Testis (tissue), 3 donors: ENCODE measurements around the gene FAM120AOS. TPM values are rescaled to one million over a fixed set of nuclear protein-coding genes. Genes with fewer than 3 reads are reported as not detected.
"Not testable (repeated sequence)": the region's sequence is repeated elsewhere in the genome, so short reads cannot be mapped to it uniquely, and the experiment has no call there.

Experiments
- DNase-seq: peaks from one replicate; pipeline ENCODE4 v3.0.0-alpha.2; 2019
- H3K27ac ChIP-seq, 2 donors: fragments of 200-600 bp; sonication (generic); one replicate each; pipeline ENCODE4 v1.5.1; 2019
- H3K27me3 ChIP-seq: fragments of 200-600 bp; sonication (generic); one replicate; pipeline ENCODE4 v1.5.1; 2019
- H3K36me3 ChIP-seq: fragments of 200-600 bp; sonication (generic); one replicate; pipeline ENCODE4 v1.5.1; 2017; ENCODE audit warnings: low read depth; ENCODE audit errors: missing control alignments
- H3K4me1 ChIP-seq: fragments of 200-600 bp; sonication (generic); one replicate; pipeline ENCODE4 v1.5.1; 2019
- H3K4me3 ChIP-seq, 2 donors: fragments of 200-600 bp; sonication (generic); one replicate each; pipeline ENCODE4 v1.5.1; 2017 to 2019
- H3K9me3 ChIP-seq: fragments of 200-600 bp; sonication (generic); one replicate; pipeline ENCODE4 v1.5.1; 2017
- POLR2A ChIP-seq: fragments of 450-650 bp; IDR thresholded peaks from one replicate; pipeline ENCODE4 v1.6.1; 2017; ENCODE audit warnings: antibody characterized with exemption, mild to moderate bottlenecking, moderate library complexity
- WGBS, 2 donors: methylation state at CpG; one replicate each; pipeline ENCODE4 v1.1.5; 2018; 5-methylcytosine and 5-hydroxymethylcytosine counted together
- intact Hi-C: fragments of 100-400 bp; cut with DNase I; formaldehyde crosslinking; loops from one replicate; pipeline ENCODE4 v1.15.1; 2023; ENCODE audit warnings: low total_unique reads
- polyA plus RNA-seq: library from polyadenylated mRNA; stranded (reverse); fragments of 350-450 nt; fragmentation: Illumina TruSeq; extraction: RNeasy Lipid Tissue Mini Kit (QIAGEN cat#74804); gene quantifications from one replicate; pipeline ENCODE4 v1.2.3, GENCODE V29; 2014; ENCODE audit warnings: low read depth, low replicate concordance; ENCODE audit not compliant: insufficient read depth
- total RNA-seq, 2 donors: library from RNA; depleted of rRNA; stranded (reverse); fragments of >200 nt; gene quantifications; one replicate each; pipeline ENCODE4 v1.2.3, GENCODE V29; 2016
- TF ChIP-seq, protein P1 (sequence below), 3 experiments: fragments of 450-650 bp in 2 of 3; fragments of 200-600 bp in 1 of 3; sonication (generic) in 1 of 3; IDR thresholded peaks; one replicate each; pipeline ENCODE4 v1.5.1; 2016 to 2019; ENCODE audit warnings: antibody characterized with exemption in 3 of 3, mild to moderate bottlenecking in 2 of 3, moderate library complexity in 1 of 3

FAM120AOS gene
- total and polyA plus RNA-seq, 3 donors from 2014 or later: 34.9 to 62.0 (median 40.9) TPM

DNA sequence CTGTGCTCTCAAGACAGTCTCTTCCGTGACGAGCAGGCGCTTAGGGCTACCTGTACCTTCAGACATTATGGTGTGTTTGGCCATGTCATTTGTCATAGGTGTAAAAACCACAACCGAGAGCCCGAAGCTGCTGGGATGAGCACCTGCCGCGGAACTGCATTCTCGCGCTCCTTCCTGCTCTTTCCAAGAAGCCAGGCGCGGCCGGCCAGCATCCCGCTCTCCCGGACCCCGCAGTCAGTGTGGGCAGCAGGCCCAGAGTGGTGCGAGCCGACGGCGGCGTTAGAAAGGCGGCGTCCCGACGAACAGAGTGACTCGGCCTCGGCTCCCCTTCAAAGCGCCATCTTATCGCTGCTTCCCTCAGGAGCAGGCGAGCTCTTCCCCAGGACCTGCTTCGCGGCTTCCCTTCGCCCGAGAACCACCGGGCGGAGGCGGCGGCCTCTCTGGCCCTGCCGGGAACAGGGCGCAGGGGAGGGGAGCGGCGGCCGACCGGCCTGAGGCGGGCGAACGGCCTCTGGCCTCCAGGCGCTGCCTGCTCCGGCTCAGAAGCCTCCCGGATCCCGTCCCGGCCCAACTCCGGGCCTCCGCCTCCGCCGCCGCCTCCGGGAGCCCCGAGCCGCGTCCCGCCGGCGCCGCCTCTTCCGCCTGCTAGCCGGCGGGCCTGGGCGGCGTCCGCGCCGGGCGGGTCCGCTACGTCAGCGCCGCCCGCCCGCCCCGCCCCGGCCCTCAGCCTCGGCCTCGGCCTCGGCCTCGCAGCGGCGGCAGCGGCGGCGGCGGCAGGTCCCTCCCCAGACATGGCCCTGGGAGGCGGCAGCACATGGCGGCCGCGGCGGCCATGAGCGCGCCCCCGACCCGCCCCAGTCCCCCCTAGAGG lies 2.2 kb downstream of the FAM120AOS start, which contains the start of gene FAM120A:
Gene FAM120A (plus strand): TSS at position 741 of the 871 bp plus-strand sequence. CDS start 231 bp downstream, outside the sequence.
- Histone ChIP-seq H3K9me3 (no peaks in the 10 kb centered on the region), H3K4me3 (peak within 1 kb of the TSS; percentile 78 to 95), H3K36me3 (no peaks in the 10 kb centered on the region), H3K27ac (peak within 1 kb of the TSS; percentile 84 to 94), H3K4me1 (peaks cover 18% of the 10 kb centered on the region), H3K27me3 (no peaks in the 10 kb centered on the region)
- WGBS, 2 donors: 1% methylated on average over 29 to 81 of the region's 100 CpGs
- intact Hi-C loops: loop anchor here (10.0 kb wide), 1 partner anchor 114 kb away; no protein-coding TSS in a partner anchor
- peak; percentile 72 for DNase-seq
- TF ChIP-seq, protein P1, sequence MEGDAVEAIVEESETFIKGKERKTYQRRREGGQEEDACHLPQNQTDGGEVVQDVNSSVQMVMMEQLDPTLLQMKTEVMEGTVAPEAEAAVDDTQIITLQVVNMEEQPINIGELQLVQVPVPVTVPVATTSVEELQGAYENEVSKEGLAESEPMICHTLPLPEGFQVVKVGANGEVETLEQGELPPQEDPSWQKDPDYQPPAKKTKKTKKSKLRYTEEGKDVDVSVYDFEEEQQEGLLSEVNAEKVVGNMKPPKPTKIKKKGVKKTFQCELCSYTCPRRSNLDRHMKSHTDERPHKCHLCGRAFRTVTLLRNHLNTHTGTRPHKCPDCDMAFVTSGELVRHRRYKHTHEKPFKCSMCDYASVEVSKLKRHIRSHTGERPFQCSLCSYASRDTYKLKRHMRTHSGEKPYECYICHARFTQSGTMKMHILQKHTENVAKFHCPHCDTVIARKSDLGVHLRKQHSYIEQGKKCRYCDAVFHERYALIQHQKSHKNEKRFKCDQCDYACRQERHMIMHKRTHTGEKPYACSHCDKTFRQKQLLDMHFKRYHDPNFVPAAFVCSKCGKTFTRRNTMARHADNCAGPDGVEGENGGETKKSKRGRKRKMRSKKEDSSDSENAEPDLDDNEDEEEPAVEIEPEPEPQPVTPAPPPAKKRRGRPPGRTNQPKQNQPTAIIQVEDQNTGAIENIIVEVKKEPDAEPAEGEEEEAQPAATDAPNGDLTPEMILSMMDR (IDR thresholded peaks at IDR 0.05): no peak

GRCh38 chr9:93447655-93448054 lies 5.7 kb downstream of the FAM120AOS start:
- intact Hi-C loops: no loop called here
- Histone ChIP-seq H3K9me3 (no peaks in the 10 kb centered on the region), H3K4me3 (no peak overlapping the region), H3K27ac (no peak overlapping the region), H3K4me1 (peaks cover 8% of the 10 kb centered on the region), H3K36me3 (no peaks in the 10 kb centered on the region), H3K27me3 (no peaks in the 10 kb centered on the region)
- no peak for TF ChIP-seq POLR2A
- TF ChIP-seq, protein P1 (IDR thresholded peaks at IDR 0.05): no peak
- 93 to 96% methylated on average over 4 of the region's 4 CpGs for WGBS, 2 donors
- no peak for DNase-seq

DNA sequence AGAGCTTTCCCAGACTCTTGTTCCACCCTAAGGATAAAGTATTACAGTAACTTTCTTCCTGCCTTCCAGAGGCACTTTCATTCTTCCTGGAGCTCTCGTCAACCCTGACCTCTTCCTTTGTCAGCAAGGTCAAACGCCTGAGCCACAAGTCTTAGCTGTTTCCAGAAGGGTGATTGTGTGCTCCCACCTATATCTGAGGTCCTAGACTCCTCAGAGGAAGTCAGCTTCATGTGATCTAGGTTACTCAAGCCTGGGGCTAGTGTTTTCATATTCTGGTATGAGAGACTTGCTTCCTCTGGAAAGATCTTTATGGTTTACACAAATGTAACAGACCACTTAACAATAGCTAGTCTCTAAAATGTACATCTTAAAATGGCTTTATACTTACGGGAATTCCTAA lies 7.3 kb downstream of the FAM120AOS start:
- H3K27ac ChIP-seq: no peak overlapping the region
- DNase-seq: no peak
- intact Hi-C loops: no loop called here

GRCh38 chr9:93440896-93441580 lies 12.3 kb downstream of the FAM120AOS start:
- Histone ChIP-seq H3K4me3 (no peak overlapping the region), H3K27me3 (no peaks in the 10 kb centered on the region), H3K4me1 (no peaks in the 10 kb centered on the region), H3K27ac (no peak overlapping the region), H3K36me3 (no peaks in the 10 kb centered on the region), H3K9me3 (no peaks in the 10 kb centered on the region)
- no peak for TF ChIP-seq POLR2A
- TF ChIP-seq, protein P1 (IDR thresholded peaks at IDR 0.05): no peak
- intact Hi-C loops: no loop called here
- no peak for DNase-seq
- 87 to 92% methylated on average over 8 of the region's 8 CpGs for WGBS, 2 donors

More for the DNA sequence above, 7.3 kb downstream of the FAM120AOS start:
- Histone ChIP-seq H3K27me3 (no peaks in the 10 kb centered on the region), H3K4me1 (peaks cover 8% of the 10 kb centered on the region), H3K36me3 (no peaks in the 10 kb centered on the region), H3K9me3 (no peaks in the 10 kb centered on the region), H3K4me3 (no peak overlapping the region)
- TF ChIP-seq, protein P1 (IDR thresholded peaks at IDR 0.05): no peak
- no peak for TF ChIP-seq POLR2A
- WGBS, 2 donors: 51 to 59% methylated on average over 3 of the region's 3 CpGs

DNA sequence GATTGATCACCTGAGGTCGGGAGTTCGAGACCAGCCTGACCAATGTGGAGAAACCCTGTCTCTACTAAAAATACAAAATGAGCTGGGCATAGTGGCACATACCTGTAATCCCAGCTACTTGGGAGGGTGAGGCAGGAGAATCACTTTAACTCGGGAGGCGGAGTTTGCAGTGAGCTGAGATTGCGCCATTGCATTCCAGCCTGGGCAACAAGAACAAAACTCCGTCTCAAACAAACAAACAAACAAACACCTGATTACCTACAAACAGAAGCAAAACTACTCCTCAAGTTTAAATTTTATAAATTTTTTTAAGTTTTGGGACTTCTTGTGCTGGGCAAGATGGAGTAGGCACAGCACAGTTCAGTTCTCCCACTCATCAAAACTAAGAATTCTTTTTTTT lies 14.1 kb downstream of the FAM120AOS start:
- H3K4me3 ChIP-seq, DNase-seq, H3K27me3 ChIP-seq, intact Hi-C loops, H3K36me3 ChIP-seq, H3K27ac ChIP-seq, H3K9me3 ChIP-seq, H3K4me1 ChIP-seq: not testable (repeated sequence)
- WGBS, 2 donors: 93 to 95% methylated on average over 6 of the region's 6 CpGs
